Kidney (tissue), 14 donors: ENCODE results near the gene CRKL. TPM values are rescaled to one million over a fixed set of nuclear protein-coding genes. Genes with fewer than 3 reads are reported as not detected.

Source experiments
- DNase-seq, 5 donors: peaks; one replicate each; pipeline ENCODE4 v3.0.0-alpha.2; 2013 to 2020
- FAIRE-seq: peaks from 2 replicates; lab custom pipeline; 2012; peaks lifted over from hg19 to GRCh38; lab: Jason Lieb, UNC
- H3K27ac ChIP-seq, 2 donors: one replicate each; pipeline ENCODE4 v1.7.0; 2013; ENCODE audit warnings: low read depth in 2 of 2, low read length in 2 of 2, inconsistent platforms in 1 of 2
- H3K27me3 ChIP-seq: one replicate; pipeline ENCODE4 v1.7.1; 2013; ENCODE audit warnings: low read length, inconsistent platforms; ENCODE audit not compliant: control insufficient read depth, insufficient read depth
- H3K36me3 ChIP-seq, 3 donors: one replicate each; pipeline versions ENCODE4 v1.7.0 to v1.7.1; 2013; ENCODE audit warnings: low read length in 3 of 3, control low read depth in 1 of 3, inconsistent platforms in 1 of 3; ENCODE audit not compliant: insufficient read depth in 3 of 3, control insufficient read depth in 2 of 3
- H3K4me1 ChIP-seq, 3 donors: one replicate each; pipeline versions ENCODE4 v1.7.0 to v1.7.1; 2013; ENCODE audit warnings: low read length in 3 of 3, inconsistent platforms in 1 of 3, low read depth in 1 of 3; ENCODE audit not compliant: control insufficient read depth in 2 of 3, insufficient read depth in 2 of 3
- H3K4me3 ChIP-seq, 3 donors: one replicate each; pipeline versions ENCODE4 v1.7.0 to v1.8.1; 2013; ENCODE audit warnings: low read length in 3 of 3, control low read depth in 1 of 3, inconsistent platforms in 1 of 3
- H3K9ac ChIP-seq, 3 donors: one replicate each; pipeline versions ENCODE4 v1.7.0 to v1.7.1; 2013; ENCODE audit warnings: low read length in 3 of 3, control low read depth in 1 of 3, inconsistent platforms in 1 of 3
- H3K9me3 ChIP-seq, 3 donors: one replicate each; pipeline versions ENCODE4 v1.7.0 to v1.7.1; 2013; ENCODE audit warnings: low read length in 3 of 3, control low read depth in 1 of 3, inconsistent platforms in 1 of 3; ENCODE audit not compliant: control insufficient read depth in 2 of 3, insufficient read depth in 1 of 3
- intact Hi-C: fragments of 100-400 bp; cut with DNase I; formaldehyde crosslinking; loops from one replicate; pipeline ENCODE4 v1.11.1; 2022
- polyA plus RNA-seq: library from polyadenylated mRNA; stranded (reverse); fragments of 350-450 nt; fragmentation: Illumina TruSeq; extraction: RNeasy Lipid Tissue Mini Kit (QIAGEN cat#74804); gene quantifications from one replicate; pipeline ENCODE4 v1.2.3, GENCODE V29; 2014; ENCODE audit warnings: low read depth, low replicate concordance; ENCODE audit not compliant: insufficient read depth
- total RNA-seq: library from RNA; stranded (reverse); fragmentation: NEBNext Ultra II Directional; extraction: Animal tissue kit (Norgen Biotek cat#: 25700); gene quantifications from one replicate; pipeline ENCODE4 v1.2.1, GENCODE V29; 2021
- TF ChIP-seq, protein P1 (sequence below): IDR thresholded peaks from 3 replicates; pipeline ENCODE4 v1.5.1; 2012; ENCODE audit warnings: mild to moderate bottlenecking, moderate library complexity, borderline replicate concordance; ENCODE audit not compliant: insufficient read depth; ENCODE audit errors: extremely low read depth
- donor health status: control.
- donor health status: control.
- donor health status: control.
- donor health status: control.
- donor health status: control.
- donor health status: DM: yes; HTN: yes; CAD: no.
- donor health status: Normal renal cell carcinoma (clear cell type).

The CRKL gene
- total and polyA plus RNA-seq, 2 donors from 2014 or later: 11.9 to 44.7 TPM

GRCh38 chr22:20991252-20992055 lies 74.2 kb downstream of the CRKL start:
- FAIRE-seq (no peak), DNase-seq (peak in 1 of 5 donors; percentile 73)
- intact Hi-C loops: no loop called here
- Histone ChIP-seq H3K36me3 (peaks cover 0 to 14% (median 7%) of the 10 kb centered on the region in 3 donors), H3K9me3 (no peaks in the 10 kb centered on the region), H3K27ac (no peak overlapping the region), H3K9ac (no peak overlapping the region), H3K27me3 (no peaks in the 10 kb centered on the region), H3K4me1 (no peaks in the 10 kb centered on the region), H3K4me3 (no peak overlapping the region)
- TF ChIP-seq, protein P1, sequence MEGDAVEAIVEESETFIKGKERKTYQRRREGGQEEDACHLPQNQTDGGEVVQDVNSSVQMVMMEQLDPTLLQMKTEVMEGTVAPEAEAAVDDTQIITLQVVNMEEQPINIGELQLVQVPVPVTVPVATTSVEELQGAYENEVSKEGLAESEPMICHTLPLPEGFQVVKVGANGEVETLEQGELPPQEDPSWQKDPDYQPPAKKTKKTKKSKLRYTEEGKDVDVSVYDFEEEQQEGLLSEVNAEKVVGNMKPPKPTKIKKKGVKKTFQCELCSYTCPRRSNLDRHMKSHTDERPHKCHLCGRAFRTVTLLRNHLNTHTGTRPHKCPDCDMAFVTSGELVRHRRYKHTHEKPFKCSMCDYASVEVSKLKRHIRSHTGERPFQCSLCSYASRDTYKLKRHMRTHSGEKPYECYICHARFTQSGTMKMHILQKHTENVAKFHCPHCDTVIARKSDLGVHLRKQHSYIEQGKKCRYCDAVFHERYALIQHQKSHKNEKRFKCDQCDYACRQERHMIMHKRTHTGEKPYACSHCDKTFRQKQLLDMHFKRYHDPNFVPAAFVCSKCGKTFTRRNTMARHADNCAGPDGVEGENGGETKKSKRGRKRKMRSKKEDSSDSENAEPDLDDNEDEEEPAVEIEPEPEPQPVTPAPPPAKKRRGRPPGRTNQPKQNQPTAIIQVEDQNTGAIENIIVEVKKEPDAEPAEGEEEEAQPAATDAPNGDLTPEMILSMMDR: no peak

DNA sequence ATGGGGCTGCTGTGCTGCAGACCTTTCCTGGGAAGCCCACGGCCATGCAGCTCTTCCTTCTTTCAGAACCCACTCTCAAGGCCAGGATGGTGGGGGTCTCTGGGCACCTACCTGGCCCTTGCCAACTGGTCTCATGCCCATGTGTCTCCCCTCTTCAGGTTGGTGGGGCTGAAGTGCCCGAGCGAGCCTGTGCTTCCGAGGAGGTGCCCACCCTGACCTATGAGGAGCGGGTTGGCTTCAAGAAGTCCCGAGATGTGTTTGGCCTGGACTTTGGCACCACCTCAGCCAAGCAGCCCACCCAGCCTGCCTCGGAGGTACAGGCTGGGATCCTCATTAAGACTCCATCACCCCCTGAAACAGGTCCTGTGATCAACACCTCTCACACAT lies 74.8 kb downstream of the CRKL start:
- H3K4me3 ChIP-seq: no peak overlapping the region
- H3K9ac ChIP-seq: no peak overlapping the region
- no peaks in the 10 kb centered on the region for H3K4me1 ChIP-seq
- FAIRE-seq: no peak
- H3K9me3 ChIP-seq: no peaks in the 10 kb centered on the region
- peaks cover 0 to 14% (median 5%) of the 10 kb centered on the region in 3 donors for H3K36me3 ChIP-seq
- no peaks in the 10 kb centered on the region for H3K27me3 ChIP-seq
- H3K27ac ChIP-seq: no peak overlapping the region
- TF ChIP-seq, protein P1: no peak
- intact Hi-C loops: no loop called here
- DNase-seq: peak in 1 of 5 donors; percentile 55

GRCh38 chr22:20992456-20993303 lies 75.5 kb downstream of the CRKL start:
- FAIRE-seq (no peak), DNase-seq (peak in 1 of 5 donors; percentile 73)
- Histone ChIP-seq H3K4me1 (no peaks in the 10 kb centered on the region), H3K36me3 (peaks cover 0 to 14% (median 5%) of the 10 kb centered on the region in 3 donors), H3K27me3 (no peaks in the 10 kb centered on the region), H3K4me3 (no peak overlapping the region), H3K9me3 (no peaks in the 10 kb centered on the region), H3K27ac (no peak overlapping the region), H3K9ac (no peak overlapping the region)
- intact Hi-C loops: no loop called here
- TF ChIP-seq, protein P1: no peak
